Measurements from ENCODE around the gene ZNF248. TPM values are rescaled to one million over a fixed set of nuclear protein-coding genes. Genes with fewer than 3 reads are reported as not detected.

ZNF248 gene
- total and polyA plus RNA-seq, 2 experiments from 2014 or later: 6.8 to 13.7 TPM

- Histone ChIP-seq H3K27me3 (replicated peaks; ENCODE audit: insufficient read depth) (no peaks in the 10 kb centered on the region), H3K4me2 (ENCODE audit: unreplicated experiment) (no peak overlapping the region), H3F3A (ENCODE audit: insufficient read depth) (no peaks in the 10 kb centered on the region), H2AFZ (no peak overlapping the region), H3K9me3 (ENCODE audit: low read depth) (no peaks in the 10 kb centered on the region), H3K36me3 (ENCODE audit: low read depth) (no peaks in the 10 kb centered on the region), H3K9me2 (ENCODE audit: insufficient read depth) (no peaks in the 10 kb centered on the region), H3K79me2 (ENCODE audit: insufficient read depth) (no peaks in the 10 kb centered on the region), H4K20me1 (ENCODE audit: insufficient read depth) (no peaks in the 10 kb centered on the region), H3K4me3 (no peak overlapping the region), H3K9ac (no peak overlapping the region), H3K4me1 (ENCODE audit: insufficient read depth) (no peaks in the 10 kb centered on the region), H3K27ac (no peak overlapping the region)
- no peak for DNase-seq
- WGBS, 2 experiments (ENCODE audit: low coverage in 1 of 2, low lambda C conversion rate in 2 of 2, missing lambda C conversion rate in 2 of 2): 39 to 47% methylated on average over 6 of the region's 6 CpGs
- in situ Hi-C loops (cut with MboI): no loop called here
- TF ChIP-seq EZH2phosphoT487 (IDR thresholded peaks at IDR 0.05; ENCODE audit: insufficient read depth, low read depth) (no peak), EZH2 (IDR thresholded peaks at IDR 0.05; ENCODE audit: insufficient read depth, poor library complexity, severe bottlenecking) (no peak)
Observed at GRCh38 chr10:37777056-37777455, 80.4 kb downstream of the ZNF248 start.

- no peaks in the 10 kb centered on the region for H4K20me1 ChIP-seq (ENCODE audit: insufficient read depth)
- in situ Hi-C loops (cut with MboI): no loop called here
- no peaks in the 10 kb centered on the region for H3K36me3 ChIP-seq (ENCODE audit: low read depth)
- no peak overlapping the region for H3K9ac ChIP-seq
- H3K4me3 ChIP-seq: no peak overlapping the region
- no peaks in the 10 kb centered on the region for H3K79me2 ChIP-seq (ENCODE audit: insufficient read depth)
- H3F3A ChIP-seq (ENCODE audit: insufficient read depth): no peaks in the 10 kb centered on the region
- no peak for TF ChIP-seq EZH2phosphoT487 (IDR thresholded peaks at IDR 0.05; ENCODE audit: insufficient read depth, low read depth)
- TF ChIP-seq EZH2 (IDR thresholded peaks at IDR 0.05; ENCODE audit: insufficient read depth, poor library complexity, severe bottlenecking): no peak
- H2AFZ ChIP-seq: no peak overlapping the region
- no peaks in the 10 kb centered on the region for H3K9me3 ChIP-seq (ENCODE audit: low read depth)
- H3K27ac ChIP-seq: no peak overlapping the region
- H3K4me1 ChIP-seq (ENCODE audit: insufficient read depth): no peaks in the 10 kb centered on the region
- H3K4me2 ChIP-seq (ENCODE audit: unreplicated experiment): no peak overlapping the region
- 28 to 46% methylated on average over 1 of the region's 1 CpG for WGBS, 2 experiments (ENCODE audit: low coverage in 1 of 2, low lambda C conversion rate in 2 of 2, missing lambda C conversion rate in 2 of 2)
- no peak for DNase-seq
- H3K9me2 ChIP-seq (ENCODE audit: insufficient read depth): no peaks in the 10 kb centered on the region
- H3K27me3 ChIP-seq (replicated peaks; ENCODE audit: insufficient read depth): no peaks in the 10 kb centered on the region
Observed at GRCh38 chr10:37775612-37776011, 81.8 kb downstream of the ZNF248 start.

GRCh38 chr10:37774351-37774750, 83.1 kb downstream of the ZNF248 start:
- H3K4me3 ChIP-seq: no peak overlapping the region
- no peaks in the 10 kb centered on the region for H4K20me1 ChIP-seq (ENCODE audit: insufficient read depth)
- no peak overlapping the region for H3K4me2 ChIP-seq (ENCODE audit: unreplicated experiment)
- H3K36me3 ChIP-seq (ENCODE audit: low read depth): no peaks in the 10 kb centered on the region
- TF ChIP-seq EZH2phosphoT487 (IDR thresholded peaks at IDR 0.05; ENCODE audit: insufficient read depth, low read depth) (no peak), EZH2 (IDR thresholded peaks at IDR 0.05; ENCODE audit: insufficient read depth, poor library complexity, severe bottlenecking) (no peak)
- H3K9me3 ChIP-seq (ENCODE audit: low read depth): no peaks in the 10 kb centered on the region
- H3K27ac ChIP-seq: no peak overlapping the region
- WGBS, 2 experiments (ENCODE audit: low coverage in 1 of 2, low lambda C conversion rate in 2 of 2, missing lambda C conversion rate in 2 of 2): 26 to 34% methylated on average over 5 of the region's 5 CpGs
- no peaks in the 10 kb centered on the region for H3F3A ChIP-seq (ENCODE audit: insufficient read depth)
- in situ Hi-C loops (cut with MboI): no loop called here
- H3K79me2 ChIP-seq (ENCODE audit: insufficient read depth): no peaks in the 10 kb centered on the region
- no peak for DNase-seq
- H3K9me2 ChIP-seq (ENCODE audit: insufficient read depth): no peaks in the 10 kb centered on the region
- no peak overlapping the region for H2AFZ ChIP-seq
- no peak overlapping the region for H3K9ac ChIP-seq
- H3K4me1 ChIP-seq (ENCODE audit: insufficient read depth): no peaks in the 10 kb centered on the region
- no peaks in the 10 kb centered on the region for H3K27me3 ChIP-seq (replicated peaks; ENCODE audit: insufficient read depth)

DNA sequence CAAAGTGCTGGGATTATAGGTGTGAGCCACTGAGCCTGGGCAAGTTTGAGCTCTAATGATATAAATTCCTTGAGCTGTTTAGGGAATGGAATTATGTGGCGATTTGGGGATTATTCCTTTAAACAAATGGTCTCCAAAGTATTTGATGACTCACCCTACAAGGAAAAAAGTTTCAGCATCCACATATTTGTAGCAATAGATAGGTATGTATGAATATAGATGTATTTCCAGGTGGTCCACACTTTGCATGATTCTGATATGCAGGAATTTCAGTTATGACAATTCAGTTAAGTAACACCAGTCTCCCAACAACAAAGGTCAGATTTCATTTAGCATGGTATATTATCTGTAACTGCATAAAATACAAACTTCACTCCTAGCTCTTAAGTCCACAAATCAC, 92.2 kb downstream of the ZNF248 start:
- Histone ChIP-seq H3K27me3 (replicated peaks; ENCODE audit: insufficient read depth) (no peaks in the 10 kb centered on the region), H3K4me2 (ENCODE audit: unreplicated experiment) (no peak overlapping the region), H3K79me2 (ENCODE audit: insufficient read depth) (no peaks in the 10 kb centered on the region), H3K36me3 (ENCODE audit: low read depth) (no peaks in the 10 kb centered on the region), H4K20me1 (ENCODE audit: insufficient read depth) (no peaks in the 10 kb centered on the region), H3K9me2 (ENCODE audit: insufficient read depth) (no peaks in the 10 kb centered on the region), H3K9ac (no peak overlapping the region), H3K4me3 (no peak overlapping the region), H3K4me1 (ENCODE audit: insufficient read depth) (no peaks in the 10 kb centered on the region), H3F3A (ENCODE audit: insufficient read depth) (no peaks in the 10 kb centered on the region), H3K27ac (no peak overlapping the region), H2AFZ (no peak overlapping the region), H3K9me3 (ENCODE audit: low read depth) (no peaks in the 10 kb centered on the region)
- in situ Hi-C loops (cut with MboI): no loop called here
- TF ChIP-seq EZH2 (IDR thresholded peaks at IDR 0.05; ENCODE audit: insufficient read depth, poor library complexity, severe bottlenecking) (no peak), EZH2phosphoT487 (IDR thresholded peaks at IDR 0.05; ENCODE audit: insufficient read depth, low read depth) (no peak)
- DNase-seq: no peak
- WGBS, 2 experiments (ENCODE audit: low coverage in 1 of 2, low lambda C conversion rate in 2 of 2, missing lambda C conversion rate in 2 of 2): 45 to 46% methylated on average over 1 of the region's 1 CpG

DNA sequence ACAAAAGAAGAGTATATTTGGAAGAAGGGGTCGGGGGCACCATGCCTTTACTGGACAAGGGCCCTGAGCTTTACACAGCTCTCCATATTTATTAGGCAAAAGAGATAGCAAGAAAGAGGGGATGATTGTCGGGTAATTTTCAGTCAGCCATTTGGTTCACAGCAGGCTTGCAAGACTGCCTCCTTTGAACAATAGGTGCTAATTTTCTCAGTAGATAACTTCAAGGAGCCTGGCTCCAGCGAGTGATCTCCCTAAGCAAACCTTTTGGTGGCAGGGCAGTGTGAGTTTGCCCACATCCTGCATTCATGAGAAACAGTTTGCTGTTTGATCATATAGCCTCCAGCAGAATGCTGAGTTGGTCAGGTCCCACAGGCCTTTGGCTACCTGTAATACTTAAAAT, 94.3 kb downstream of the ZNF248 start:
- no peak overlapping the region for H3K4me2 ChIP-seq (ENCODE audit: unreplicated experiment)
- in situ Hi-C loops (cut with MboI): no loop called here
- no peaks in the 10 kb centered on the region for H3K4me1 ChIP-seq (ENCODE audit: insufficient read depth)
- H2AFZ ChIP-seq: no peak overlapping the region
- no peaks in the 10 kb centered on the region for H4K20me1 ChIP-seq (ENCODE audit: insufficient read depth)
- H3K79me2 ChIP-seq (ENCODE audit: insufficient read depth): no peaks in the 10 kb centered on the region
- 19% methylated on average over 3 of the region's 3 CpGs for WGBS, 2 experiments (ENCODE audit: low coverage in 1 of 2, low lambda C conversion rate in 2 of 2, missing lambda C conversion rate in 2 of 2)
- no peaks in the 10 kb centered on the region for H3K36me3 ChIP-seq (ENCODE audit: low read depth)
- no peaks in the 10 kb centered on the region for H3K27me3 ChIP-seq (replicated peaks; ENCODE audit: insufficient read depth)
- no peak overlapping the region for H3K9ac ChIP-seq
- H3K9me3 ChIP-seq (ENCODE audit: low read depth): no peaks in the 10 kb centered on the region
- no peaks in the 10 kb centered on the region for H3K9me2 ChIP-seq (ENCODE audit: insufficient read depth)
- no peak overlapping the region for H3K4me3 ChIP-seq
- DNase-seq: no peak
- no peak overlapping the region for H3K27ac ChIP-seq
- no peaks in the 10 kb centered on the region for H3F3A ChIP-seq (ENCODE audit: insufficient read depth)
- TF ChIP-seq EZH2 (IDR thresholded peaks at IDR 0.05; ENCODE audit: insufficient read depth, poor library complexity, severe bottlenecking): no peak
- no peak for TF ChIP-seq EZH2phosphoT487 (IDR thresholded peaks at IDR 0.05; ENCODE audit: insufficient read depth, low read depth)
